ENCODE measurements around the gene NASP. TPM values are rescaled to one million over a fixed set of nuclear protein-coding genes. Genes with fewer than 3 reads are reported as not detected.

NASP gene
- total RNA-seq, 4 donors from 2014 or later, result 25.5 to 32.7 (median 27.3) TPM

DNA sequence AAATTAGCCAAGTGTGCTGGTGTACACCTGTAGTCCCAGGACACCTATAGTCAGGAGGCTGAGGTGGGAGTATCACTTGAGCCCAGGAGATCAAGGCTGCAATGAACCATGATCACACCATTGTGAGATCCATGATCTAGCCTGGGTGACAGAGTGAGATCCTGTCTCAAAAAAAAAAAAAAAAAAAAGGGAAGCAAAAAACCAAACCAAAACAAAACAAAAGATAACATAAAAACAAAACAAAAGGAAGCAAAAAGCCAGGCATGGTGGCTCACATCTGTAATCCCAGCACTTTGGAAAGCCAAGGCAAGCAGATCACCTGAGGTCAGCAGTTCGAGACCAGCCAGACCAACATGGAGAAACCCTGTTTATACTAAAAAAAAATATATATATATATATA lies 42.6 kb upstream of the NASP start:
- H3K9me3 ChIP-seq, result no peaks in the 10 kb centered on the region
- ATAC-seq, result no peak
- in situ Hi-C loops (cut with MboI; ENCODE audit: low sequenced_read_pairs in 4 of 4), result no loop called here
- TF ChIP-seq POLR2A (IDR thresholded peaks at IDR 0.05), result no peak
- TF ChIP-seq, protein P1, sequence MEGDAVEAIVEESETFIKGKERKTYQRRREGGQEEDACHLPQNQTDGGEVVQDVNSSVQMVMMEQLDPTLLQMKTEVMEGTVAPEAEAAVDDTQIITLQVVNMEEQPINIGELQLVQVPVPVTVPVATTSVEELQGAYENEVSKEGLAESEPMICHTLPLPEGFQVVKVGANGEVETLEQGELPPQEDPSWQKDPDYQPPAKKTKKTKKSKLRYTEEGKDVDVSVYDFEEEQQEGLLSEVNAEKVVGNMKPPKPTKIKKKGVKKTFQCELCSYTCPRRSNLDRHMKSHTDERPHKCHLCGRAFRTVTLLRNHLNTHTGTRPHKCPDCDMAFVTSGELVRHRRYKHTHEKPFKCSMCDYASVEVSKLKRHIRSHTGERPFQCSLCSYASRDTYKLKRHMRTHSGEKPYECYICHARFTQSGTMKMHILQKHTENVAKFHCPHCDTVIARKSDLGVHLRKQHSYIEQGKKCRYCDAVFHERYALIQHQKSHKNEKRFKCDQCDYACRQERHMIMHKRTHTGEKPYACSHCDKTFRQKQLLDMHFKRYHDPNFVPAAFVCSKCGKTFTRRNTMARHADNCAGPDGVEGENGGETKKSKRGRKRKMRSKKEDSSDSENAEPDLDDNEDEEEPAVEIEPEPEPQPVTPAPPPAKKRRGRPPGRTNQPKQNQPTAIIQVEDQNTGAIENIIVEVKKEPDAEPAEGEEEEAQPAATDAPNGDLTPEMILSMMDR (IDR thresholded peaks at IDR 0.05 in 4 of 5, conservative IDR thresholded peaks at IDR 0.05 in 1 of 5), result no peak
- no peaks in the 10 kb centered on the region for H3K36me3 ChIP-seq
- DNase-seq, result no peak
- peaks cover 0 to 2% (median 0%) of the 10 kb centered on the region in 3 donors for H3K27me3 ChIP-seq
- no peak overlapping the region for H3K27ac ChIP-seq
- intact Hi-C loops (cut with DNase I; ENCODE audit: low total_unique reads), result no loop called here
- H3K4me3 ChIP-seq, result no peak overlapping the region
- no peaks in the 10 kb centered on the region for H3K4me1 ChIP-seq

DNA sequence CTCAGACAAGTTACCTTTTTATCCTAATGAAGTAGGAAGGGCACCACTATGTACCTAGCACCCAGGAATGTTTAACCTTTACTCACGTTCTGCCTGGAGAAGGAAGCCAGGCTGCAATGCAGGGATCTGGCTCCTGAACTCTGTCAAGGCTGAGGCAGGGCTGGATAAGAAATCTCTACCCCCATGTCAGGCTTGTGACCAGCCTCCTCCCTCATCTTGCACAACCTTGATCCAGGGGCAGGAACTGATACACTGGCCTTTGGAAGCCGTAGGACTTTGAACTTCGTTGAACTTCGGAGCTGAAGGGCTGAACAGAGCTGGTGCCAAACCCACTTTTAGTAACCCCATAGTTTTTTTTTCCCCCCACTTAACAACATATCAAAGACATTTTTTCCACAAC lies 41.2 kb upstream of the NASP start:
- TF ChIP-seq, protein P1 (IDR thresholded peaks at IDR 0.05 in 4 of 5, conservative IDR thresholded peaks at IDR 0.05 in 1 of 5), result no peak
- no peak for TF ChIP-seq POLR2A (IDR thresholded peaks at IDR 0.05)
- ATAC-seq (no peak), DNase-seq (peak in 1 of 2 donors; percentile 24)
- peaks cover 0 to 2% (median 0%) of the 10 kb centered on the region in 3 donors for H3K27me3 ChIP-seq
- H3K27ac ChIP-seq, result no peak overlapping the region
- H3K9me3 ChIP-seq, result no peaks in the 10 kb centered on the region
- H3K36me3 ChIP-seq, result no peaks in the 10 kb centered on the region
- H3K4me1 ChIP-seq, result no peaks in the 10 kb centered on the region
- in situ Hi-C loops (cut with MboI; ENCODE audit: low sequenced_read_pairs in 4 of 4), result no loop called here
- no peak overlapping the region for H3K4me3 ChIP-seq
- intact Hi-C loops (cut with DNase I; ENCODE audit: low total_unique reads), result no loop called here

DNA sequence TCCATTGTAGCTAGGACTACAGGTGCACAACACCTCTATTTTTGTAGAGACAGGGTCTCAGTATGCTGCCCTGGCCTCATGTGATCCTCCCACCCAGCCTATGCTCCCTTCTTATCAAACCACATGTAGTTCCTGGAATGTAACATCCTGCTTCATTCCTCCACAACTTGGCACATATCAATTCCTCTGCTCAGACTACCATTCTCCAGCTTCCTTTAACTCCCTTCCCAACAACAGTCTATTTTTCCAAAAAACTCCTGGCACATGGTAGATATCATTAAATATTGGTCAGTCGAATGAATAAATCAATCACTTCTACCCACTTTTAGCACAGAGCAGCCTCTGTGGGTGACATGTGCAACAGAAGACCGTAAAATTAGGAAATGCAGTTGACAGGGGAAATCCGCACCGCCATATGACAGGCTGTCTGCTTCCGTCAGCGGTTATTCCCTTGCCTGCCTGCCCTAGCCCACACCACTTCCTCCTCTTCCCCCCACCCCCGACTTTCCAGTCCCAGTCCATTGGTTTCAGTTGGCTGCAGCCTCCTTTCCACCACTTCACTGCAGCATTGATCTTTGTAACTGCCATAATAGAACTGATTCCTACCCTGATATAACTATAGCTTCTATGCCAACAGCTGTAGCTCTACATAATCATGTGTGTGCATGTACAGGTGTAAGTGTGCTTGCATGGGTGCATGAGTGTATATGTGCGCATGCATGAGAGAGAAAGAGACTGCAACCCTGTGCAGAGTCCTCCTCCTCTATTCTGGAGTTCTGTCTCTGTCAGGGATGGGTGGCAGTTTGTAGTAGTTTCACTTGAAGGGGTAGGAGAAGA lies 40.0 kb upstream of the NASP start:
- DNase-seq (peak; percentile 22 to 37), ATAC-seq (peak in 1 of 2 donors; percentile 27)
- H3K27ac ChIP-seq, result no peak overlapping the region

DNA sequence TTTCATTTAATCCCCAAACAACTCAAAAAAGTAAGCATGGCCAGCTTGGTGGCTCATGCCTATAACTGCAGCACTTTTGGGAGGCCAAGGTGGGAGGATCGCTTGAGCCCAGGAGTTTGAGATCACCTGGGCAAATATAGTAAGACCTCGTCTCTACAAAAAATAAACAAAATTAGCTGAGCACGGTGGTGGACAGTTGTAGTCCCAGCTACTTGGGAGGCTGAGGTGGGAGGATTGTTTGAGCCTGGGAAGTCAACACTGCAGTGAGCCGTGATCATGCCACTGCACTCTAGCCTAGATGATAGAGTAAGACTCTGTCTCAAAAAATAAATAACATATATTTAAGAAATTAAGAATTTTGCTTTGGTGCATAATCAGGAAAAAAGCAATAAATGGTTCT lies 39.3 kb upstream of the NASP start:
- Histone ChIP-seq H3K4me1 (no peaks in the 10 kb centered on the region), H3K27me3 (peaks cover 0 to 2% (median 0%) of the 10 kb centered on the region in 3 donors), H3K4me3 (no peak overlapping the region), H3K36me3 (no peaks in the 10 kb centered on the region), H3K9me3 (no peaks in the 10 kb centered on the region), H3K27ac (no peak overlapping the region)
- ATAC-seq, result no peak
- no peak for DNase-seq
- in situ Hi-C loops (cut with MboI; ENCODE audit: low sequenced_read_pairs in 4 of 4) (no loop called here), intact Hi-C loops (cut with DNase I; ENCODE audit: low total_unique reads) (no loop called here)
- TF ChIP-seq, protein P1 (IDR thresholded peaks at IDR 0.05 in 4 of 5, conservative IDR thresholded peaks at IDR 0.05 in 1 of 5), result no peak
- no peak for TF ChIP-seq POLR2A (IDR thresholded peaks at IDR 0.05)

More for the DNA sequence above, 40.0 kb upstream of the NASP start:
- intact Hi-C loops (cut with DNase I; ENCODE audit: low total_unique reads), result no loop called here
- Histone ChIP-seq H3K27me3 (peaks cover 0 to 2% (median 0%) of the 10 kb centered on the region in 3 donors), H3K4me3 (no peak overlapping the region), H3K4me1 (no peaks in the 10 kb centered on the region), H3K36me3 (no peaks in the 10 kb centered on the region), H3K9me3 (no peaks in the 10 kb centered on the region)
- in situ Hi-C loops (cut with MboI; ENCODE audit: low sequenced_read_pairs in 4 of 4), result no loop called here
- TF ChIP-seq, protein P1 (IDR thresholded peaks at IDR 0.05 in 4 of 5, conservative IDR thresholded peaks at IDR 0.05 in 1 of 5), result no peak
- TF ChIP-seq POLR2A (IDR thresholded peaks at IDR 0.05), result no peak
